Mucosa of gallbladder (tissue), 1 donor: ENCODE data around the gene CCDC121. TPM values are rescaled to one million over a fixed set of nuclear protein-coding genes. Genes with fewer than 3 reads are reported as not detected.
"Not testable (repeated sequence)": the region's sequence is repeated elsewhere in the genome, so short reads cannot be mapped to it uniquely, and the experiment has no call there.

Experiments used
- DNase-seq: peaks from one replicate; pipeline ENCODE4 v3.0.0-alpha.2; 2020; ENCODE audit warnings: low spot score
- total RNA-seq: library from RNA; stranded (reverse); gene quantifications from one replicate; pipeline ENCODE4 v1.2.1, GENCODE V29; 2021
- donor health status: DM: no; HTN: no; CAD: no.

CCDC121 gene
- total RNA-seq, 1 donor from 2014 or later: 4.7 TPM

DNA sequence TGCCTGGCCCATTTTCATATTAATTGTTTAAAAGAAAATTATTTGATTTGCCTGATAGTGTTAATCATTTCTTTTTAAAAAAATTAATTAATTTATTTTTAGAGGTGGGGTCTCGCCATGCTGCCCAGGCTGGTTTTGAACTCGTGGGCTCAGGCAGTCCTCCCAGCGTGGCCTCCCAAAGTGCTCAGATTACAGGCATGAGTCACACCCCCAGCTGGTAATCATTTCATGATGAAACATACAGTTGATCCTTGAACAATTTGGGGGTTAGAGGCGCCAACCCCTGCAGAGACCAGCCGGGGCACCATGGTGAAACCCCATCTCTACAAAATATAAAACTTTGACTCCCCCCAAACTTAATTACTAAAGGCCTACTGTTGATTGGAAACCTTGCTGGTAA lies 8.0 kb upstream of the CCDC121 start:
- DNase-seq: no peak

DNA sequence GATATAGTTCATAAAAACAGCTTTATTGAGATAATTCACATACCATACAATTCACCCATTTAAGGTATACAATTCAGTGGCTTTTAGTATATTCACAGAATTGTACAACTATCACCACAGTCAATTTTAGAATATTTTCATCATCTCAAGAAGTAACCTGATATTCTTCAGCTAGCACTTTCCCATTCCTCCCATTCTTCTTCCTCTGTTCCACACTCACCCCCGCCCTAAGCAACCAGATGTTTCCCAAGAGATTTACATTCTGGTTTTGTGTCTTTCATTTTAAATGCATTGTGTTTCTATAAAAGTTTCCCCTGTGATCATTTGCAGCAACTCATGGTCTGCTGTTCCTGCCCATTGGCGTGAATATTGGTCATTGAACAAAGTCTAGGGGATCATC lies 5.5 kb upstream of the CCDC121 start:
- DNase-seq: no peak

GRCh38 chr2:27630257-27630656 lies 1.4 kb upstream of the CCDC121 start:
- DNase-seq: not testable (repeated sequence)

DNA sequence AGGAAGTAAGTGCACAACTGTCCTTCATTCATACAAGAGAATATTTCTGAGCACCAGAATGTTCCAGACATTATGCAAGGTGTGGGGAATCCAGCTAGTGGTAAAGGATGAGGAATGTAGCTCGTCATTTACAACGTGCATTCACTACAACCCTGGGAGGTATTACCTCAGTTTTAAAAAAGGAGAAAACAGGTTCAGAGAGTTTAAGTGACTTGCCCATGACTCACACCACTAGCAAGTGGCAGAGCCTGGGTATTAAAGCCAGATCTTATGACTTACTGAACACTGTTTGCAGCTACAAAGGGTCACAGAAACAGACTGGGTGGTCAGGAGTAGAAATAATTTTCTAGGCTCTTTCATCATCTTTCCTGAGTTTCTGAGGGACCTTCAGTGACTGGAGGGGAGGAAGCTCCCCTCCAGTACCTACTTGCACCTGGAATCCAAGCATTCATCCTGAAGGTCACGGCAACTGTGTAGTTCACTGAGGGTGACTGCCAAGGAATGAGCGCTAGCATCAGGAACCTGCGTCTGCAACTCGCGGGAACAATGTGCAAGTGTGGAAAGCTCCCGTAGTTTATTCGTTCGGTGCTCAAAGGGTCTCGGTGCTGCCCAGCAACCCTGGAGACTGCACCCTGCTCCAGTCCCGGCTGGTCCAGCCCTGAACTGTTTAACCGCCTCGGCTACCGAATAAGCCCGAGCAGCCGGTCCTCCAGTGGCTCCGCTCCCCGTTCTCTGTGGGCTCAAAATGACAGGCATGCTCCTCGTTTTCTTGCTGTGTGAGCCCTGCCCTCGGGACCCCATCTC lies 647 bp downstream of the CCDC121 start:
- DNase-seq: no peak

DNA sequence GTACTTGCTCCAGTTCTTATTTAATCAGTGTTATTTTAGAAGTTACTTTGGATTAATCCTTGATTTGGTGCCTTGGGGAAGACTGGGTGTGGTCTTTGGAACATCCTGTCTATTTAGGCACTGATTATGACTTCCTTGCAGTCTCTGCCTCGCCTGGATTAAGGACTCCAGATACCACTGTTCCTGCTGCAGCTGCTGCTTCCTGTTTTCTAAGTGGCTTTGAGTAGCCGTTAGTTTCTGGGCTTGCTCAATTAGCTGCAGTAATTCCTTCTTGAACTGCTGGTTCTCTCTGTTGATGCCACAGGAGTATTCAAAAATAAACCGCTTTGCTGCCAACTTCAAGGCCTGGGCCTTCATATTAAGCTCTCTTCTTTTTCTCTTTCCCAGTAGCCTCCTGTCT lies 1.9 kb downstream of the CCDC121 start:
- not testable (repeated sequence) for DNase-seq

DNA sequence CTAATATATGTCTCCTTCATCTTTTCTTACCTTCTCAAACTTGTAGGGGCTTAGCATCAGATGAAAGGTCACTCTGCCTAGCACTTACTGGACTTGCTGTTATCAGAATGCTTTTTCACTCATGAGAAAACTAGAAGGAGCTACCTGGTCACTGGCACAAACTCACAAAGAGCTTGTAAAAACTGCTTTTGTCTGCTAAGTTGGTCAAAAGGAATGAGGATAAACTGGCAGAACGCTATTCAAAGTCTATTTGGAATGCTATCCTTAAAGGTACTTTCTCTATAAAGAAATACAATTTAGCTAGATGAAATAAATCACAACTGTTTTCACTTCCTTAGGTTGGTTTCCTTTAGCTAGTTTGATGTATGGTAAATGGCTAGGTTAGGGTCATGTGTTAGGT lies 2.5 kb downstream of the CCDC121 start:
- not testable (repeated sequence) for DNase-seq

- no peak for DNase-seq
Measured at GRCh38 chr2:27624943-27625342, 3.9 kb downstream of the CCDC121 start.

- DNase-seq: no peak
Measured at GRCh38 chr2:27622921-27623384, 5.9 kb downstream of the CCDC121 start.

- no peak for DNase-seq
Measured at GRCh38 chr2:27621524-27621923, 7.3 kb downstream of the CCDC121 start.

DNA sequence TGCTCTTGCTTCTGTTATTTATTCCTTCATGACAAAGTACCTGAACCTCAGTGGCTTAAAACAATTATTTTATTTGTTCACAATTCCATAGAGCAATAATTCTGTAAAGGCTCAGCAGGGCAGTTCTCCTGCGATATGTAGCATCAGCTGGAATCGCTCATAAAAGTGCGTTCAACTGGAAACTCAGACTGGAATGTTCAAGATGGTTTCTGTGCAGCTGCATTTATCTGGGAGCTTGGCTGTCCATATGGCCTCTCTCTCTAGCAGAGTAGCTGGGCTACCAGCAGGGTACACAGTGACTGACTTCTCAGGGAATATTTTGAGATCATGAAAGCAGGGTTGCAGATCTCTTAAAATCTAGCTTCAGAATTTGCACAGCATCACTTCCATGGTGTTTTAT lies 13.5 kb downstream of the CCDC121 start:
- no peak for DNase-seq

- no peak for DNase-seq
Measured at GRCh38 chr2:27613985-27614384, 14.8 kb downstream of the CCDC121 start.

- no peak for DNase-seq
Measured at GRCh38 chr2:27606611-27607010, 22.2 kb downstream of the CCDC121 start.

DNA sequence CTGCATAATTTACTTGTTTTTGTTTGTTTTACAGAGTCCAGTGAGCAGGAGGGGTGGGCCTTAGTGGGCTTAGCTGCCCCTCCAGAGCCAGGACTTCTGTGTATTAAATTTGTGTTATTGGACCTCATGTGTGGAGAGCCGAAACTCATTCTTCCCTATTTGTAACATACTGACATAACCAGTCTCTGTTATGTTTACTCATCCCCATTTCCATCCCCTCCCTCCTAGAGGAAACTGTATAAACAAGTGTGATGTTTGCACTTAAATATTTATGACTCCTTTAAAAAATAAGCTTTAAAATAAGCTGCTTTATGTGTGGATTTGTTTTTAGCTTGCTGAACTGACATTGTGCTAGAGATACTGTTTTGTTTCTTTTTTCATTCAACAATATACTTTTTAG lies 32.2 kb downstream of the CCDC121 start:
- no peak for DNase-seq

DNA sequence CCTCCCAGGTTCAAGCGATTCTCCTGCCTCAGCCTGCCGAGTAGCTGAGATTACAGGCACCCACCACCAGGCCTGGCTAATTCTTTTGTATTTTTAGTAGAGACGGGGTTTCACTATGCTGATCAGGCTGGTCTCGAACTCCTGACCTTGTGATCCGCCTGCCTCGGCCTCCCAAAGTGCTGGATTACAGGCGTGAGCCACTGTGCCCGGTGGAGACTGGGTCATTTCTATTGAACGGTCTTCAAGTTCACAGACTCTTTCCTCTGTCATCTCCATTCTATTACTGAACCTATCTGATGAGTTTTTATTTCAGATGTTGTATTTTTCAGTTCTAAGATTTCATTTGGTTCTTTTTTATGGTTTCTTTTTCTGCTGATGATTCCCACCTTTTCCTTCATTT lies 33.4 kb downstream of the CCDC121 start:
- DNase-seq: not testable (repeated sequence)

- DNase-seq: not testable (repeated sequence)
Measured at GRCh38 chr2:27594020-27594703, 34.6 kb downstream of the CCDC121 start.

DNA sequence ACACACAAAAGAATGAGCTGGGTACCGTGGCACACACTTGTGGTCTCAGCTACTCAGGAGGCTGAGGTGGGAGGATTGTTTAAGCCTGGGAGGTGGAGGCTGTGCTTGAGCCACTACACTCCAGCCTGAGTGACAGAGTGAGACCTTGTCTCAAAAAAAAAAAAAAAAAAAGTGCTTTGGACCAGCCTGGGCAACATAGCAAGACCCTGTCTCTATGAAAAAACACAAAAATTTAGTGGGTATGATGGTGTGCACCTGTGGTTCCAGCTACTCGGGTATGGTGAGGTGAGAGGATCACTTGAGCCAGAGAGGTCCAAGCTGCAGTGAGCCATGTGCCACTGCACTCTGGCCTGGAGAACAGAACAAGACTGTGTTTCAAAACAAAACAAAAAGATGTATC lies 35.6 kb downstream of the CCDC121 start:
- DNase-seq: no peak

GRCh38 chr2:27591745-27592144 lies 37.1 kb downstream of the CCDC121 start:
- DNase-seq: no peak

DNA sequence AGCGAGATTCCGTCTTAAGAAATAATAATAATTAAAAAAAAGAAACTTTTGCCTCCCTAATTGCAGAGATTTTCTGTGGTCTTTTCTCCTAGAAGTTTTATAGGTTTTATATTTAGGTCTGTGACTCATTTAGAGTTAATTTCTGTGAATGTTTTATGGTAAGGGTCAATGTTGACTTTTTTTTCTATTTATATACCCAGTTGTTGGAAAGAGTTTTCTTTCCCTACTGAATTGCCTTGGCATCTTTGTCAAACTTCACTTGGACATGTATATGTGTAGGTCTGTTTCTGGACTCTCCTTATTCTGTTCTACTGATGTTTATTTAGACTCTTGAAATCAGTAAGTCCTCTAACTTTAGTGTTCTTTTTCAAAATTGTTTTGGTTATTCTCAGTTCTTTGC lies 40.5 kb downstream of the CCDC121 start:
- no peak for DNase-seq

DNA sequence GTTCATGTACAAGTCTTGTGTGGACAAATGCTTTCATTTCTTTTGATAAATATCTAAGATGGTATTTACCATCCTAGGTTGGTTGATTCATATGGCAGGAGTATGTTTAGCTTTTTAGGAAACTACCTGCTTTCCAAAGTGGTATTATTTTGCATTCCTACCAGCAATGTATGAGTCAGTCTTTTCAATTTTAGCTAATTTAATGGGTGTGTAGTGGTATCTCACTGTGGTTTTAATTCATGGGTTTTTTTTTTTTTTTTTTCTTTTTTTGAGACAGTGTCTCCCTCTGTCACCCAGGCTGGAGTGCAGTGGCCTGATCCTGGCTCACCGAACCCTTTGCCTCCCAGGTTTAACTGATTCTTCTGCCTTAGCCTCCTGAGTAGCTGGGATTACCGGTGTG lies 41.8 kb downstream of the CCDC121 start:
- no peak for DNase-seq

DNA sequence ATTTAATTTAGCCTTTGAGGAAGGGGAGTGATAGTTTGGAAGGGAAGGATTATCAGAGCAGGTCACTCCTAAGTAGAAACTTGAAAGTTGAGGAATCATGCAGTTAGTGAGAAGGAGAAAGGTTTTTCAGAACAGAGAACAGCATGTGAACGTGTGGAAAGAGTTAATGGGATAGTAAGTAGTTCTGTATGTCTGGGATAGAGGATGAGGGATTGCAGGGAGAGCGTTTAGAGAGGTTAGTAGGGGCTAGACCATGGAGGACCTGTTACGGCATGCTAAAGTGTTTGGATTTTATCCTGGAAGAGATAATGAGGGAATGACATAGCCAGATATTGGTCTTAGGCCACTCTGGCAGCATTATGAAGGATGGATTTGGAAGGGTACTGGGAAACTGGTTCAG lies 44.2 kb downstream of the CCDC121 start:
- DNase-seq: no peak

- no peak for DNase-seq
Measured at GRCh38 chr2:27583390-27583915, 45.4 kb downstream of the CCDC121 start.

GRCh38 chr2:27582695-27583389 lies 46.0 kb downstream of the CCDC121 start, which contains the start of gene ZNF512:
Gene ZNF512 (plus strand): TSS chr2:27583042. CDS start chr2:27583113, 71 bp downstream.
- peak; percentile 90 for DNase-seq
